Vagina (tissue), 2 donors: ENCODE data around the gene PTPRK.

Source experiments
- POLR2AphosphoS5 ChIP-seq, 2 donors: sonication (generic); formaldehyde crosslinking; IDR thresholded peaks; one replicate each; pipeline ENCODE4 v1.9.0; 2017; ENCODE audit warnings: antibody characterized with exemption in 2 of 2, mild to moderate bottlenecking in 2 of 2, low read depth in 1 of 2; ENCODE audit not compliant: insufficient read depth in 1 of 2
- TF ChIP-seq, protein P1 (sequence below), 3 experiments: fragments of 450-650 bp in 2 of 3; fragments of 200-600 bp in 1 of 3; sonication (generic) in 1 of 3; IDR thresholded peaks; one replicate each; pipeline ENCODE4 v1.5.1; 2017 to 2019; ENCODE audit warnings: antibody characterized with exemption in 3 of 3, mild to moderate bottlenecking in 2 of 3, moderate library complexity in 2 of 3

DNA sequence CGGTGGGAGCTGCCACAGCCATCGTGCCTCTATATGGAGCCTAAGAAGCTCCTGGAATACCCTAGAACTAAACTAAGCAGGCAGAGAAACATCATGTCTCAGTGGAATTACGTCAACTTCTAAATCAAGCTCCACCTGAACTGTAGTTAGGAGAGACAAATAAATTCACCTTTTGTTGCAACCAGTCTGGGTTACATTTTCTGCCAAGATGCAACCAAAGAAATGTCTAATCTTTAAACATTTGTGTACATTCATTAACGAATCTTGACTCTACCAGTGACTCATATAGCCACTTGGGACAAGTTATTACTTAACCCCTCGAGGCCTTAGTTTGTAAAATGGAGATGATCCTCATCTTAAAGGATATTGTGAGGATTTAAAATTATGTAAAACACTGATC is 8.9 kb downstream of the PTPRK start:
- peak in 1 of 2 donors; percentile 58 for TF ChIP-seq POLR2AphosphoS5 (IDR thresholded peaks at IDR 0.05; ENCODE audit: insufficient read depth in 1 of 2, low read depth in 1 of 2)
- TF ChIP-seq, protein P1, sequence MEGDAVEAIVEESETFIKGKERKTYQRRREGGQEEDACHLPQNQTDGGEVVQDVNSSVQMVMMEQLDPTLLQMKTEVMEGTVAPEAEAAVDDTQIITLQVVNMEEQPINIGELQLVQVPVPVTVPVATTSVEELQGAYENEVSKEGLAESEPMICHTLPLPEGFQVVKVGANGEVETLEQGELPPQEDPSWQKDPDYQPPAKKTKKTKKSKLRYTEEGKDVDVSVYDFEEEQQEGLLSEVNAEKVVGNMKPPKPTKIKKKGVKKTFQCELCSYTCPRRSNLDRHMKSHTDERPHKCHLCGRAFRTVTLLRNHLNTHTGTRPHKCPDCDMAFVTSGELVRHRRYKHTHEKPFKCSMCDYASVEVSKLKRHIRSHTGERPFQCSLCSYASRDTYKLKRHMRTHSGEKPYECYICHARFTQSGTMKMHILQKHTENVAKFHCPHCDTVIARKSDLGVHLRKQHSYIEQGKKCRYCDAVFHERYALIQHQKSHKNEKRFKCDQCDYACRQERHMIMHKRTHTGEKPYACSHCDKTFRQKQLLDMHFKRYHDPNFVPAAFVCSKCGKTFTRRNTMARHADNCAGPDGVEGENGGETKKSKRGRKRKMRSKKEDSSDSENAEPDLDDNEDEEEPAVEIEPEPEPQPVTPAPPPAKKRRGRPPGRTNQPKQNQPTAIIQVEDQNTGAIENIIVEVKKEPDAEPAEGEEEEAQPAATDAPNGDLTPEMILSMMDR (IDR thresholded peaks at IDR 0.05) = no peak
